NCI-H1105 treated with DMSO at 0.1 percent for 48 hours (cell line): Measurements from ENCODE around the gene FEM1A.
A peak's percentile ranks its signal among the peaks of the same experiment; 100 is the strongest.
"Not testable (repeated sequence)": the region's sequence is repeated elsewhere in the genome, so short reads cannot be mapped to it uniquely, and the experiment has no call there.

Source experiments
- DNase-seq: peaks from one replicate; lab custom pipeline; 2025; lab: John Stamatoyannopoulos, UW

The FEM1A gene

GRCh38 chr19:4814625-4815425 lies 23.3 kb downstream of the FEM1A start:
- DNase-seq = no peak

DNA sequence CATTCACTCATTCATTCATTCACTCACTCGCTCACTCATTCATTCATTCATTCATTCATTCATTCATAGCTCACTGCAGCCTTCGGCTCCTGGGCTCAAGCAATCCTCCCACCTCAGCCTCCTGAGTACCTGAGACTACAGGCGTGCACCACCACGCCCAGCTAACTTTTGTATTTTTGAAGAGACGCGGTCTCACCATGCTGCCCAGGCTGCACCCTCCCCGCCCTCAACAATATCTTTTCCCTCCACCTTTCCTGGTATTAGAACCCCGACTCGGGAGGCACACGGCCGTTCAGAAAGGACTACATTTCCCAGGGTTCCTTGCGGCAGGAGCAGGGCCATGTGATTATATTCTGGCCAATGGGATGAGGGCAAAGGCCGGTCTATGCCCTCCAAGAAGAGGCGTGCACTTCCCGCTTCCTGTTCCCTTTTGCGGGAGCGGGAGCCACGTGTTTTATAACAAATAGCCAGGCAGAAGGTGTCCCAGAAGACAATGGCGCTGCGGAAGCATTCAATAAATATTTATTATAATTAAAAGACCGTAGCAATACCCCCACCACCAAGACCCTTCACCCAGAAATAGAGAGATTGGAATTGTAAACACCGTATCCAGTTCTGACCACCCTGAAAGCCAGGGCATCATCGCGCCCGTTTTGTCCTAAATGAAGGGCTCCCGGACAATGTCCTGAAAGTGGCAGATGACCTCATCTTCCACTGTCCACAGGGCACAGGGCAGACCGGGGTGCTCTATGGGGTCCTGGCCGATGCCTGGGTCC lies 24.1 kb downstream of the FEM1A start:
- DNase-seq = peak; percentile 96

- DNase-seq = no peak
Observed at GRCh38 chr19:4816202-4816949, 24.8 kb downstream of the FEM1A start.

GRCh38 chr19:4816950-4817278 lies 25.4 kb downstream of the FEM1A start:
- no peak for DNase-seq

GRCh38 chr19:4817467-4818277 lies 26.1 kb downstream of the FEM1A start:
- DNase-seq = no peak

DNA sequence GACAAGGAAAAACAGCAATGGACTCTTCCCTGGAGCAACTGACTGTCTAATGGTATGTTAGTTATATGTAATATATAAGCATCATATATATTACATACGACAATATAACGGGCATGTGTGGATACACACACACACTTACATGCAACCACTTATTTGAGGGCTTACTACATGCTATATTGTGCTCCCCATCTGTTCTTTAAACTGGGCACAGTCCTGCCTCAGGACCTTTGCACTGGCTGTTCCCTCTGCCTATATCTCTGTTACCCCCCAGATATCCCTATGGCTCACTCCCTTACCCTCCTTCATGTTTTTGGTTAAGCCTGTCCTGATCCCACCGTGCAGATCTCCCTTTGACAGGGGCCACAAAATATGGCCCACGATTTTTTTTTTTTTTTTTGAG lies 29.7 kb downstream of the FEM1A start:
- DNase-seq = no peak

GRCh38 chr19:4822354-4822753 lies 30.8 kb downstream of the FEM1A start:
- not testable (repeated sequence) for DNase-seq

- no peak for DNase-seq
Observed at GRCh38 chr19:4823577-4823976, 32.0 kb downstream of the FEM1A start.

DNA sequence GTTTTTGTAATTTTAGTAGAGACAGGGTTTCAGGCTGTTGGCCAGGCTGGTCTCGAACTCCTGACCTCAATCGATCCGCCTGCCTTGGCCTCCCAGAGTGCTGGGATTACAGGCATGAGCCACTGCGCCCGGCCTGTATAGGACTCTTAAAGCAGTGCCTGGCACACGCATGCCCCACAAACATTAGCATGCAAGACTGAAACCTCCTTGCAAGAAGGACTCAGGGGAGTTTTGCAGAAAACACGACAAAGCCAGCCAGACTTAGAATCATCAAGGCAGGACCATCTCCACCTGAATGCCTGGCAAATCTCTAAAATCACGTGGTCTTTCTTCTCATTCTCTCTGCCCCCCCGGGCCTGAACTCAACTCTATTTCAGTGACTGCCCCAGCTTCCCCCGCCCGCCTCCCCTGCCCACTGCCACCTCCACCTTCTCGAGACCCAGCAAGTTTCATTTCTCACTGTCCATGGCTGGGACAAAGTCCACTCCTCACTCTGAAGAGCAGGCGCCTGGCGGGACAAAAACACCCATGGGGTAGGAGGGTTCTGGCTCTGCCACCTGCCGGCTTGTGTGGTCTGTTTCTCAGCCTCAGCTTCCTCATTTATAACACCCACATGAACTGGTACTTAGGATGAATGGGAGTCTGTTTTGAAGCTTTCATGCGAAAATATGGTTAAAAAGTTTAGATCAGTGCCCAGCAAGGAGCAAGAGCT lies 37.6 kb downstream of the FEM1A start:
- no peak for DNase-seq

DNA sequence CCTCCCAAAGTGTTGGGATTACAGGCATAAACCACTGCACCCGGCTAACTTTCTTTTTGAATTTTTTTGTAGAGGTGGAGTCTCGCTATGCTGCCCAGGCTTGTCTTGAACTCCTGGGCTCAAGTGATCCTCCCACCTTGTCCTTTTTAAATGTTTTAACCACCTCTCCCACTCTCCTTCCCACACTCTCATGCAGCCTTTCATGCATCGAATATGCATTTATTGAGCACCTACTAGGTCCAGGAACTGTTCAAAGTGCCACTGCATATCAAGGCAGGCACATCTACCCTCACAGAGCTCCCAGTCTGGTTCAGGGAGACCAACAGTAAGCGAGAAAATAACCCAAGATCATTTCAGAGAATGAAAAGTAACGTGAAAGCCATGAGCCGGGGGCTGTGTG lies 38.8 kb downstream of the FEM1A start:
- DNase-seq = no peak

DNA sequence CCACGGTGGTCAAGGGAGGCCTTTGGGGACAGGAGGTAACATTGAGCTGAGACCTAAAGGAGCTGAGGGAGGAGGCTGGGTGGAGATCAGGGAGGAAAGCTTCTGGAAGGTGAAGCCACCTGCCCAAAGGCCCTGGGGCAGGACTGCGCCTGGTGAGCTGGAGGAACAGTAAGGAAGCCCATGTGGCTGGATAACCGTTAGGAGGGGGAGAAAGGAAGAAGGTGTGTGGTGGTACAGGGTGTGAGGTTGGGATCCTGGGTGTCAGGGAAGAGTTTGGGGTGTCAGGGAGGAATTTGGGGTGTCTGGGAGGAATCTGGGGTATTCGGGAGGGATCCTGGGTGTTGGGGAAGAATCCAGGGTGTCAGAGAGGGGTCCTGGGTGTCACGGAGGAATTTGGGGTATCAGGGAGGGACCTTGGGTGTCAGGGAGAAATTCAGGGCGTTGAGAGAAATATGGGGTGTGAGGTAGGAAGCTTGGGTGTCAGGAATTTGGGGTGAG lies 39.3 kb downstream of the FEM1A start:
- DNase-seq = no peak

DNA sequence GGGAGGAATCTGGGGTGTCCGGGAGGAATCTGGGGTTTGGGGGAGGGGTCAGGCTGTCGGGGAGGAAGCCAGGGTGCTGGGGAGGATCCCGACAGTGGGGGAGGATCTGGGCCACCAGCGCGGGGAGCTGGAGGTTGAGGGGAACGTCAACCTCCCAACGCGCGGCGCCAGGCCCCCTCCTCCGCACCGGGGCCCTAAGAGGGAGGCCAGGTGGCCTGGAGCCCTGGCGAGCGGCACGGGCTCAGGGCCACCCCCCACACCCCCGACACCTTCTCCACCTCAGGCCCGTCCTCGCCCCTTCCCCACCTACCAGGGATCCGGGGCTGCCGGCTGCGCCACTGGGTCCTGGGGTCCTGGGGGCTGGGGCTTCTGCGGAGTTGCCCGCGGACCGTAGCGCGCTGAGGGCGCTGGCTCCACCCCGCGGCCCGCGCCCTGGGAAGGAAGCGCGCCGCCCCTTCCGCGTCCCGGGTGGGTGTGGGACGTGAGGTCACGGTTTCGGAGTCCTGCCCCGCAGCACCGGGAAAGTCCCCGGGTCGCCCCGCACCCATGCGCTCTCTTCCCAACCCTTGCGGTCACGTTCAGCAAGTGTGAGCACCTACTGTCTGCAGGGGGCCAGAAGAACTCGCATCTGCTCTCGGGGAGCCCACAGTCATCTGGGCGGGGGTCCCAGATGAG lies 39.9 kb downstream of the FEM1A start, which contains the start of gene TICAM1:
Gene TICAM1 (minus strand): TSS at position 409 of the 675 bp plus-strand sequence. CDS start 13,335 bp downstream, outside the sequence.
- no peak for DNase-seq

- not testable (repeated sequence) for DNase-seq
Observed at GRCh38 chr19:4831979-4832340, 40.4 kb downstream of the FEM1A start.

DNA sequence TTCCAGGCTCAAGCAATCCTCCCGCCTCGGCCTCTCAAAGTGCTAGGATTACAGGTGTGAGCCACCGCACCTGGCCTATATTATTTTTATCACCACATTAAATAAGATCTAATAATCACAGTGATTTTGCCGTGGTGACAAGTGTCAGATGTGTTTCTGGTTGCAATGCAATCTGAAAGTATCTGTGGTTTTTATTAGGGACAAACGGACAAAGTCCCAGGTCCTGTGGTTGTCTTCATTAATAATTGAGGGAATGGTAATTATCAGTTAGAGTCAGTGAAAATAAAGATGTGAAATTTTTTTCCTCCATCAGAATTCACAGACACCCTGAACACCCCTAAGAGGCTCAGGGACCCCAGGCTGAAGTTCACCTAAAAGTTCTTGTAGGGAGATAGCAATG lies 41.2 kb downstream of the FEM1A start:
- DNase-seq = no peak

DNA sequence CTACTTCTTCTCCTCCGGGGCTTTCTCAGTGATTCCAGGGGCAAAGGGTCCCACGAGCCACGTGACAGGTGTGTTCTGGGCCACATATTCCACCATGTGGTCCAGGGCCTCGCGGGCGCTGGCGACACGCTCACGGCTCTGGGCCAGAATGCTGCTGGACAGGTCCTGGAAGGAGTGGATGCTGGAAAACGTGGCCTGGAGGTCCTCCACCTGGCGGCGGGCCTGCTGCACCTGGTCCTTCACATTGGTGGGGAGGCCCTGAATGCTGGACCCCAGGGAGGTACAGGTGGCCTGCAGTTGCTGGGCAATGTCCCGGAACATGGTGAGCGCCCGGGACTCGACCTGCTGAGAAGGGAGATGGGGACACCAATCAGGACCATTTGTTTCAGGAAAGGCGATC lies 47.7 kb downstream of the FEM1A start:
- no peak for DNase-seq

GRCh38 chr19:4843647-4843965 lies 52.1 kb downstream of the FEM1A start:
- DNase-seq = no peak

DNA sequence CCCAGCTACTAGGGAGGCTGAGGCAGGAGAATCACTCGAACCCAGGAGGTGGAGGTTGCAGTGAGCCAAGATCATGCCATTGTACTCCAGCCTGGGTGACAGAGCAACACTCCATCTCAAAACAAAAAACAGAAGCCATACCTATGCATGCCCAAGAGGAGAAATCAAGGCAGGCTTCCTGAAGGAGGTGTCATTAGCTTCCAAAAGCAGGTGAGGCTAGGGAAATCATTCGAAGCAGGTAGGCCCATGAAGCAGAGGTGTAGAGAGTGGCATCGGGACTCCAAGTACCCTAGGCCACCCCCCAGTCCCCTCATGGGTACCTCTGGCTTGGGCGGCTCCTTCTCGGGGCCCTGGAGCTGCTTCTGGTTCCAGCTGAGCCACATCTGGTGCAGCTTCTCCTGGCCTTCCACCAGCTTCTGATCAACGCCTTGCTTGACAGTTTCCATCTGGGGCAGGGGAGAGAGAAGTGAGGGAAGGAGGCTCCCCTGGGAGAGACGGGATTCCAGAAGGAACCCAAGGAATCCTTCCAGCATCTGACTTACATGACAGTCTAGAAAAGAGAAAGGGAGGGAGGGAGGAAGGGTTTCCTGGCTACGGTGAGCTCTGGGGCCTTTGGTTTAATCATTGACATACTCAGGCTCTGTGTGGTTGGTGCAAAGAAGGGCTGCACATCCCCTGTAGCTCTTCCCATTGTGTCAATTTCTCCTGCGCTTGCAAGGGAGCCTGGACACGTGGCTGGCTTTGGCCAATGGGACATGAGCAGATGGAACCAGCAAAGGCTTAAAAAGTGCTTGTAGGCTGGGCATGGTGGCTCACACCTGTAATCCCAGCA lies 53.0 kb downstream of the FEM1A start:
- no peak for DNase-seq

DNA sequence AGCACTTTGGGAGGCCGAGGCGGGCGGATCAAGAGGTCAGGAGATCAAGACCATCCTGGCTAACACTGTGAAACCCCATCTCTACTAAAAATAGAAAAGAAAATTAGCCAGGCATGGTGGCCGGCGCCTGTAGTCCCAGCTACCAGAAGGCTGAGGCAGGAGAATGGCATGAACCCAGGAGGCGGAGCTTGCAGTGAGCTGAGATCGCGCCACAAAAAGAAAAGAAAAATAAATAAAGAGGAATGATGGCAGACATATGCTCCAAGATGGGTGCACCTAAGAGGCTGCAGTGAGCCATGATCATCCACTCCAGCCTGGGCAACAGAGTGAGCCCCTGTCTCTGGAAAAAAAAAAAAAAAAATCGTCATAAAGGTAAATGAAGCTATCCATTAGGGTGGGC lies 54.4 kb downstream of the FEM1A start:
- not testable (repeated sequence) for DNase-seq

GRCh38 chr19:4847190-4847973 lies 55.8 kb downstream of the FEM1A start:
- no peak for DNase-seq
